HCT116 (cell line): Measurements from ENCODE around the gene CDH11. TPM values are rescaled to one million over a fixed set of nuclear protein-coding genes. Genes with fewer than 3 reads are reported as not detected.

Experiments
- ATAC-seq: fragments of 200-7000 bp; cut with Tn5 transposase; 2 replicates; pipeline ENCODE4 v1.9.1; 2020; ENCODE audit warnings: mild to moderate bottlenecking, moderate library complexity
- BruUV-seq: library from RNA; stranded (reverse); fragments of 400-500 nt; replicated peaks from 2 replicates; lab custom pipeline; 2021; lab: Mats Ljungman, UMichigan
- CTCF ChIA-PET: fragments of 300-600 bp; sonication (Branson Sonifier 250); formaldehyde crosslinking; loops from one replicate; lab custom pipeline; 2021; ENCODE audit warnings: antibody characterized with exemption; lab: Charles Lee
- POLR2A ChIA-PET: fragments of 300-600, 350-600 bp; sonication (Branson Sonifier 250); formaldehyde crosslinking; loops from one replicate; lab custom pipeline; 2021; ENCODE audit warnings: antibody characterized with exemption; lab: Charles Lee
- RAD21 ChIA-PET, 2 experiments: fragments of 300-600 bp; sonication (Branson Sonifier 250); formaldehyde crosslinking; loops; one replicate each; lab custom pipeline; 2023; ENCODE audit warnings: low total read pairs in 2 of 2; ENCODE audit not compliant: uncharacterized antibody in 2 of 2, unreplicated experiment in 2 of 2, low non-redundant PET in 1 of 2; lab: Charles Lee
- DNase-seq: peaks from one replicate; pipeline ENCODE4 v3.0.0-alpha.2; 2010; ENCODE audit warnings: low read depth, low spot score
- H2AFZ ChIP-seq: fragments of 200-600 bp; shearing (Covaris generic), sonication (generic); 2 replicates; pipeline ENCODE4 v1.6.1; 2017; ENCODE audit warnings: low read depth, mixed run types, mixed read lengths, antibody characterized with exemption, low read length; ENCODE audit not compliant: poor library complexity, severe bottlenecking
- H3K27ac ChIP-seq: 2 replicates; pipeline ENCODE4 v1.5.1; 2012; ENCODE audit warnings: low read depth, low read length
- H3K27me3 ChIP-seq: fragments of 200-600 bp; sonication (generic); 2 replicates; pipeline ENCODE4 v1.6.1; 2016; ENCODE audit warnings: mixed run types, low read length, mixed read lengths; ENCODE audit not compliant: insufficient read depth
- H3K36me3 ChIP-seq, 2 experiments: fragments of 200-500 bp in 1 of 2; fragments of 200-600 bp in 1 of 2; sonication (Bioruptor generic) in 1 of 2; sonication (generic) in 1 of 2; 2 replicates each; pipeline versions ENCODE4 v1.5.1 to v1.6.1; 2014 to 2016; ENCODE audit warnings: low read length in 2 of 2, inconsistent platforms in 1 of 2, mixed read lengths in 1 of 2, mixed run types in 1 of 2; ENCODE audit not compliant: insufficient read depth in 2 of 2, control insufficient read depth in 1 of 2
- H3K4me1 ChIP-seq, 2 experiments: fragments of 200-600 bp in 1 of 2; sonication (generic) in 1 of 2; 2 replicates each; pipeline versions ENCODE4 v1.5.1 to v1.6.1; 2012 to 2017; ENCODE audit warnings: low read length in 2 of 2, inconsistent platforms in 1 of 2, mild to moderate bottlenecking in 1 of 2, mixed read lengths in 1 of 2, mixed run types in 1 of 2, moderate library complexity in 1 of 2; ENCODE audit not compliant: insufficient read depth in 2 of 2, control insufficient read depth in 1 of 2
- H3K4me2 ChIP-seq: fragments of 200-600 bp; sonication (generic); 2 replicates; pipeline ENCODE4 v1.6.1; 2017; ENCODE audit warnings: mixed run types, low read length, mixed read lengths
- H3K4me3 ChIP-seq, 2 experiments: fragments of 200-600 bp in 1 of 2; sonication (generic) in 1 of 2; replicated peaks in 1 of 2; 2 replicates each; pipeline ENCODE4 v1.5.1; 2011 to 2016; ENCODE audit warnings: low read length in 2 of 2, control low read depth in 1 of 2, low read depth in 1 of 2, mild to moderate bottlenecking in 1 of 2, mixed read lengths in 1 of 2, mixed run types in 1 of 2
- H3K79me2 ChIP-seq: fragments of 200-600 bp; sonication (generic); 2 replicates; pipeline ENCODE4 v1.6.1; 2017; ENCODE audit warnings: mild to moderate bottlenecking, mixed run types, low read length, moderate library complexity, mixed read lengths; ENCODE audit not compliant: insufficient read depth
- H3K9ac ChIP-seq: fragments of 200-600 bp; sonication (generic); 2 replicates; pipeline ENCODE4 v1.6.1; 2016; ENCODE audit warnings: low read length, mixed read lengths
- H3K9me2 ChIP-seq: fragments of 200-600 bp; sonication (generic), shearing (Covaris generic); 2 replicates; pipeline ENCODE4 v1.6.1; 2017; ENCODE audit warnings: mixed run types, mild to moderate bottlenecking, moderate library complexity; ENCODE audit not compliant: insufficient read depth
- H3K9me3 ChIP-seq, 2 experiments: fragments of 200-500 bp in 1 of 2; fragments of 200-600 bp in 1 of 2; sonication (Bioruptor generic) in 1 of 2; sonication (generic) in 1 of 2; 2 replicates each; pipeline ENCODE4 v1.6.1; 2014 to 2017; ENCODE audit warnings: low read length in 2 of 2, mixed read lengths in 2 of 2, inconsistent platforms in 1 of 2, low read depth in 1 of 2, mild to moderate bottlenecking in 1 of 2, mixed run types in 1 of 2, moderate library complexity in 1 of 2; ENCODE audit not compliant: control insufficient read depth in 1 of 2, insufficient read depth in 1 of 2
- H4K20me1 ChIP-seq: fragments of 200-600 bp; sonication (generic), shearing (Covaris generic); 2 replicates; pipeline ENCODE4 v1.6.1; 2017; ENCODE audit warnings: mixed run types, mild to moderate bottlenecking, moderate library complexity; ENCODE audit not compliant: insufficient read depth
- CBX3 ChIP-seq: IDR thresholded peaks from 2 replicates; pipeline ENCODE4 v1.6.1; 2012; ENCODE audit warnings: low read depth
- CTCF ChIP-seq, 3 experiments: fragments of 200-600 bp in 1 of 3; sonication (generic) in 1 of 3; IDR thresholded peaks in 2 of 3; conservative IDR thresholded peaks in 1 of 3; 2 replicates each; pipeline ENCODE4 v1.5.1; 2012 to 2017; ENCODE audit warnings: low read depth in 2 of 3, low read length in 2 of 3, antibody characterized with exemption in 1 of 3, borderline replicate concordance in 1 of 3, control low read depth in 1 of 3, mild to moderate bottlenecking in 1 of 3, mixed read lengths in 1 of 3, mixed run types in 1 of 3, moderate library complexity in 1 of 3; ENCODE audit not compliant: insufficient read depth in 1 of 3
- EGR1 ChIP-seq: IDR thresholded peaks from 2 replicates; pipeline ENCODE4 v1.6.1; 2012; ENCODE audit warnings: low read depth
- ELF1 ChIP-seq: IDR thresholded peaks from 2 replicates; pipeline ENCODE4 v1.6.1; 2012; ENCODE audit warnings: low read depth, borderline replicate concordance
- EZH2 ChIP-seq: fragments of 200-600 bp; sonication (generic); IDR thresholded peaks from 2 replicates; pipeline ENCODE4 v1.6.1; 2017; ENCODE audit warnings: antibody characterized with exemption, mixed run types
- EZH2phosphoT487 ChIP-seq: fragments of 200-600 bp; IDR thresholded peaks from 2 replicates; pipeline ENCODE4 v1.6.1; 2018; ENCODE audit warnings: antibody characterized with exemption, borderline replicate concordance
- FOSL1 ChIP-seq: IDR thresholded peaks from 2 replicates; pipeline ENCODE4 v1.6.1; 2012; ENCODE audit warnings: low read depth
- JUND ChIP-seq: IDR thresholded peaks from 2 replicates; pipeline ENCODE4 v1.6.1; 2012
- MAX ChIP-seq: IDR thresholded peaks from 2 replicates; pipeline ENCODE4 v1.6.1; 2012
- POLR2A ChIP-seq: IDR thresholded peaks from 2 replicates; pipeline ENCODE4 v1.7.0; 2011; ENCODE audit warnings: borderline replicate concordance; ENCODE audit not compliant: insufficient read depth, insufficient read length; ENCODE audit errors: extremely low read depth
- POLR2AphosphoS5 ChIP-seq: IDR thresholded peaks from 2 replicates; pipeline ENCODE4 v1.6.1; 2011; ENCODE audit warnings: mild to moderate bottlenecking, low read depth, low read length, moderate library complexity
- RAD21 ChIP-seq: IDR thresholded peaks from 2 replicates; pipeline ENCODE4 v1.6.1; 2012; ENCODE audit warnings: low read depth, mild to moderate bottlenecking
- REST ChIP-seq: IDR thresholded peaks from 2 replicates; pipeline ENCODE4 v1.6.1; 2012; ENCODE audit warnings: low read depth
- SP1 ChIP-seq: IDR thresholded peaks from 2 replicates; pipeline ENCODE4 v1.6.1; 2012; ENCODE audit warnings: low read depth
- TCF7L2 ChIP-seq: IDR thresholded peaks from 2 replicates; pipeline ENCODE4 v1.7.0; 2011; ENCODE audit warnings: borderline replicate concordance, inconsistent platforms; ENCODE audit not compliant: insufficient read depth, insufficient read length; ENCODE audit errors: extremely low read depth
- YY1 ChIP-seq: IDR thresholded peaks from 2 replicates; pipeline ENCODE4 v1.6.1; 2011; ENCODE audit warnings: low read length, low read depth, moderate library complexity, mild to moderate bottlenecking; ENCODE audit not compliant: insufficient replicate concordance; ENCODE audit errors: extremely low read depth
- ZFX ChIP-seq: fragments of 450-650 bp; IDR thresholded peaks from 2 replicates; pipeline ENCODE4 v1.6.1; 2017
- ZNF274 ChIP-seq: fragments of 200-500 bp; sonication (Bioruptor generic); IDR thresholded peaks from 2 replicates; pipeline ENCODE4 v1.6.1; 2014; ENCODE audit warnings: mild to moderate bottlenecking, low read depth, low read length, inconsistent platforms
- intact Hi-C: fragments of 100-400 bp; cut with micrococcal nuclease; formaldehyde crosslinking; loops from 2 replicates; pipeline ENCODE4 v1.10.0; 2022
- total RNA-seq: library from RNA; stranded (reverse); gene quantifications from one replicate; pipeline ENCODE4 v1.2.1, GENCODE V29; 2021; ENCODE audit not compliant: unreplicated experiment

The CDH11 gene
- total RNA-seq, 1 experiment from 2014 or later, result 0.52 TPM

GRCh38 chr16:65148804-65149203 is 26.9 kb upstream of the CDH11 start:
- H3K27me3 ChIP-seq, result no peaks in the 10 kb centered on the region

More at GRCh38 chr16:65148804-65149203, 26.9 kb upstream of the CDH11 start:
- Histone ChIP-seq H3K79me2 (no peaks in the 10 kb centered on the region), H3K27ac (no peak overlapping the region), H3K4me3 (no peak overlapping the region), H2AFZ (no peak overlapping the region), H3K4me1 (no peaks in the 10 kb centered on the region), H3K36me3 (no peaks in the 10 kb centered on the region), H3K4me2 (no peak overlapping the region), H3K9me2 (no peaks in the 10 kb centered on the region), H3K9ac (no peak overlapping the region), H4K20me1 (no peaks in the 10 kb centered on the region), H3K9me3 (peaks cover 7 to 14% of the 10 kb centered on the region in 2 experiments; a peak in 2 of 4 replicates)
- RAD21 ChIA-PET, result no interaction called here
- TF ChIP-seq TCF7L2 (no peak), JUND (no peak), ELF1 (no peak), MAX (no peak), FOSL1 (no peak), ZNF274 (no peak), RAD21 (no peak), POLR2AphosphoS5 (no peak), EGR1 (no peak), POLR2A (no peak), CBX3 (no peak), EZH2phosphoT487 (no peak), CTCF (IDR thresholded peaks at IDR 0.05 in 2 of 3, conservative IDR thresholded peaks at IDR 0.05 in 1 of 3; ENCODE audit: borderline replicate concordance in 1 of 3, insufficient read depth in 1 of 3, low read depth in 2 of 3, low read length in 2 of 3) (no peak), SP1 (no peak), EZH2 (no peak), ZFX (no peak), REST (no peak), YY1 (no peak)
- ATAC-seq (no peak), DNase-seq (no peak)
- no TSS peak for BruUV-seq
- CTCF ChIA-PET, result no interaction called here
- intact Hi-C loops, result no loop called here
- POLR2A ChIA-PET, result no interaction called here
